Left colon (tissue), 2 donors: ENCODE data around the gene TMEM252. TPM values are rescaled to one million over a fixed set of nuclear protein-coding genes. Genes with fewer than 3 reads are reported as not detected.

Source experiments
- ATAC-seq: fragments of 200-7000 bp; cut with Tn5 transposase; one replicate; pipeline ENCODE4 v1.9.1; 2020; ENCODE audit warnings: mild to moderate bottlenecking, moderate library complexity
- DNase-seq, 2 donors: peaks; one replicate each; pipeline ENCODE4 v3.0.0-alpha.2; 2020
- intact Hi-C, 2 donors: fragments of 100-400 bp; cut with DNase I in 1 of 2; cut with micrococcal nuclease in 1 of 2; formaldehyde crosslinking; loops; one replicate each; pipeline versions ENCODE4 v1.11.2 to v1.14.0; 2022; cut with DNase I, micrococcal nuclease
- total RNA-seq, 2 donors: library from RNA; stranded (reverse); fragmentation: NEBNext Ultra II Directional; extraction: Animal tissue kit (Norgen Biotek cat#: 25700); gene quantifications; one replicate each; pipeline ENCODE4 v1.2.1, GENCODE V29; 2021
- donor health status: DM: no; HTN: no; CAD: no.
- donor health status: DM: yes; HTN: yes; CAD: no.

The TMEM252 gene
- total RNA-seq, 2 donors from 2014 or later = 0.89 TPM; not detected in 1

GRCh38 chr9:68546596-68547390 is 6.1 kb upstream of the TMEM252 start:
- ATAC-seq (peak; percentile 34), DNase-seq (no peak)
- intact Hi-C loops = no loop called here

GRCh38 chr9:68545033-68545705 is 4.5 kb upstream of the TMEM252 start:
- no peak for ATAC-seq
- DNase-seq = no peak
- intact Hi-C loops = no loop called here

- DNase-seq = no peak
- intact Hi-C loops = no loop called here
- peak; percentile 77 for ATAC-seq
Observed at GRCh38 chr9:68541568-68541967, 885 bp upstream of the TMEM252 start.

- ATAC-seq = no peak
- intact Hi-C loops = no loop called here
- peak in 1 of 2 donors; percentile 38 for DNase-seq
Observed at GRCh38 chr9:68538200-68538599, 2.5 kb downstream of the TMEM252 start.

- DNase-seq = no peak
- intact Hi-C loops = no loop called here
- no peak for ATAC-seq
Observed at GRCh38 chr9:68537616-68537880, 3.1 kb downstream of the TMEM252 start.

GRCh38 chr9:68536876-68537615 is 3.6 kb downstream of the TMEM252 start:
- intact Hi-C loops = no loop called here
- DNase-seq (no peak), ATAC-seq (no peak)

- ATAC-seq = no peak
- DNase-seq = no peak
Observed at GRCh38 chr9:68533678-68534077, 7.0 kb downstream of the TMEM252 start.

GRCh38 chr9:68532131-68532530 is 8.6 kb downstream of the TMEM252 start:
- DNase-seq (no peak), ATAC-seq (no peak)
- intact Hi-C loops = no loop called here

More at GRCh38 chr9:68533678-68534077, 7.0 kb downstream of the TMEM252 start:
- intact Hi-C loops = no loop called here

GRCh38 chr9:68530618-68531017 is 10.1 kb downstream of the TMEM252 start:
- intact Hi-C loops = no loop called here
- ATAC-seq (peak; percentile 100), DNase-seq (peak; percentile 73 to 86)

- ATAC-seq = peak; percentile 66
- no peak for DNase-seq
- intact Hi-C loops = no loop called here
Observed at GRCh38 chr9:68523367-68523936, 17.2 kb downstream of the TMEM252 start.

- ATAC-seq = peak; percentile 4
- DNase-seq = no peak
- intact Hi-C loops = no loop called here
Observed at GRCh38 chr9:68522954-68523353, 17.7 kb downstream of the TMEM252 start.

GRCh38 chr9:68522131-68522530 is 18.6 kb downstream of the TMEM252 start:
- ATAC-seq = peak; percentile 74
- DNase-seq = no peak
- intact Hi-C loops = no loop called here

GRCh38 chr9:68515326-68516017 is 25.2 kb downstream of the TMEM252 start:
- DNase-seq (no peak), ATAC-seq (peak; percentile 88)
- intact Hi-C loops = no loop called here

GRCh38 chr9:68513981-68514380 is 26.7 kb downstream of the TMEM252 start:
- intact Hi-C loops = no loop called here
- ATAC-seq = no peak
- no peak for DNase-seq

GRCh38 chr9:68513385-68513784 is 27.3 kb downstream of the TMEM252 start:
- ATAC-seq = no peak
- intact Hi-C loops = no loop called here

GRCh38 chr9:68509689-68510088 is 31.0 kb downstream of the TMEM252 start:
- intact Hi-C loops = no loop called here
- ATAC-seq (no peak), DNase-seq (no peak)

More at GRCh38 chr9:68513385-68513784, 27.3 kb downstream of the TMEM252 start:
- no peak for DNase-seq

GRCh38 chr9:68508547-68508946 is 32.1 kb downstream of the TMEM252 start:
- intact Hi-C loops = no loop called here
- no peak for DNase-seq
- ATAC-seq = no peak

GRCh38 chr9:68507806-68508145 is 32.9 kb downstream of the TMEM252 start:
- DNase-seq = no peak
- no peak for ATAC-seq
- intact Hi-C loops = no loop called here

- peak; percentile 35 for ATAC-seq
- DNase-seq = no peak
- intact Hi-C loops = no loop called here
Observed at GRCh38 chr9:68507130-68507805, 33.4 kb downstream of the TMEM252 start.
